ENCODE measurements around the gene TNFRSF8. TPM values are rescaled to one million over a fixed set of nuclear protein-coding genes. Genes with fewer than 3 reads are reported as not detected.

The TNFRSF8 gene
- total and polyA plus RNA-seq, 2 experiments from 2014 or later = not detected

GRCh38 chr1:12057940-12058687 is 5.0 kb upstream of the TNFRSF8 start:
- Histone ChIP-seq H3K4me2 (no peak overlapping the region), H3K27ac (no peak overlapping the region), H3K4me1 (ENCODE audit: insufficient read depth) (no peaks in the 10 kb centered on the region), H3K9me2 (replicated peaks; ENCODE audit: insufficient read depth) (no peaks in the 10 kb centered on the region), H4K20me1 (ENCODE audit: insufficient read depth, poor library complexity, severe bottlenecking) (no peaks in the 10 kb centered on the region), H3K27me3 (peaks cover 26% of the 10 kb centered on the region), H3K36me3 (replicated peaks; ENCODE audit: insufficient read depth, low read depth) (no peaks in the 10 kb centered on the region), H2AFZ (no peak overlapping the region), H3K9me3 (ENCODE audit: low read depth) (no peaks in the 10 kb centered on the region), H3K4me3 (no peak overlapping the region), H3K79me2 (no peaks in the 10 kb centered on the region)
- DNase-seq (ENCODE audit: low spot score) = no peak
- TF ChIP-seq EZH2phosphoT487 (IDR thresholded peaks at IDR 0.05; ENCODE audit: low read depth, severe bottlenecking, unreplicated experiment) (no peak), EZH2 (IDR thresholded peaks at IDR 0.05; ENCODE audit: borderline replicate concordance) (no peak)
- TF ChIP-seq, protein P1, sequence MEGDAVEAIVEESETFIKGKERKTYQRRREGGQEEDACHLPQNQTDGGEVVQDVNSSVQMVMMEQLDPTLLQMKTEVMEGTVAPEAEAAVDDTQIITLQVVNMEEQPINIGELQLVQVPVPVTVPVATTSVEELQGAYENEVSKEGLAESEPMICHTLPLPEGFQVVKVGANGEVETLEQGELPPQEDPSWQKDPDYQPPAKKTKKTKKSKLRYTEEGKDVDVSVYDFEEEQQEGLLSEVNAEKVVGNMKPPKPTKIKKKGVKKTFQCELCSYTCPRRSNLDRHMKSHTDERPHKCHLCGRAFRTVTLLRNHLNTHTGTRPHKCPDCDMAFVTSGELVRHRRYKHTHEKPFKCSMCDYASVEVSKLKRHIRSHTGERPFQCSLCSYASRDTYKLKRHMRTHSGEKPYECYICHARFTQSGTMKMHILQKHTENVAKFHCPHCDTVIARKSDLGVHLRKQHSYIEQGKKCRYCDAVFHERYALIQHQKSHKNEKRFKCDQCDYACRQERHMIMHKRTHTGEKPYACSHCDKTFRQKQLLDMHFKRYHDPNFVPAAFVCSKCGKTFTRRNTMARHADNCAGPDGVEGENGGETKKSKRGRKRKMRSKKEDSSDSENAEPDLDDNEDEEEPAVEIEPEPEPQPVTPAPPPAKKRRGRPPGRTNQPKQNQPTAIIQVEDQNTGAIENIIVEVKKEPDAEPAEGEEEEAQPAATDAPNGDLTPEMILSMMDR (IDR thresholded peaks at IDR 0.05; ENCODE audit: poor library complexity) = no peak
- 97% methylated on average over 4 of the region's 4 CpGs for WGBS (ENCODE audit: low lambda C conversion rate, missing lambda C conversion rate)

- peaks cover 37% of the 10 kb centered on the region for H3K27me3 ChIP-seq
- 79% methylated on average over 3 of the region's 3 CpGs for WGBS (ENCODE audit: low lambda C conversion rate, missing lambda C conversion rate)
- H3K79me2 ChIP-seq = no peaks in the 10 kb centered on the region
- H3K27ac ChIP-seq = no peak overlapping the region
- TF ChIP-seq EZH2 (IDR thresholded peaks at IDR 0.05; ENCODE audit: borderline replicate concordance) (no peak), EZH2phosphoT487 (IDR thresholded peaks at IDR 0.05; ENCODE audit: low read depth, severe bottlenecking, unreplicated experiment) (no peak)
- TF ChIP-seq, protein P1 (IDR thresholded peaks at IDR 0.05; ENCODE audit: poor library complexity) = no peak
- no peak overlapping the region for H3K4me3 ChIP-seq
- H3K9me3 ChIP-seq (ENCODE audit: low read depth) = no peaks in the 10 kb centered on the region
- H4K20me1 ChIP-seq (ENCODE audit: insufficient read depth, poor library complexity, severe bottlenecking) = no peaks in the 10 kb centered on the region
- no peaks in the 10 kb centered on the region for H3K36me3 ChIP-seq (replicated peaks; ENCODE audit: insufficient read depth, low read depth)
- H3K4me1 ChIP-seq (ENCODE audit: insufficient read depth) = peaks cover 4% of the 10 kb centered on the region
- no peak overlapping the region for H3K4me2 ChIP-seq
- no peaks in the 10 kb centered on the region for H3K9me2 ChIP-seq (replicated peaks; ENCODE audit: insufficient read depth)
- DNase-seq (ENCODE audit: low spot score) = no peak
- no peak overlapping the region for H2AFZ ChIP-seq
Measured at GRCh38 chr1:12059226-12059625, 3.9 kb upstream of the TNFRSF8 start.

DNA sequence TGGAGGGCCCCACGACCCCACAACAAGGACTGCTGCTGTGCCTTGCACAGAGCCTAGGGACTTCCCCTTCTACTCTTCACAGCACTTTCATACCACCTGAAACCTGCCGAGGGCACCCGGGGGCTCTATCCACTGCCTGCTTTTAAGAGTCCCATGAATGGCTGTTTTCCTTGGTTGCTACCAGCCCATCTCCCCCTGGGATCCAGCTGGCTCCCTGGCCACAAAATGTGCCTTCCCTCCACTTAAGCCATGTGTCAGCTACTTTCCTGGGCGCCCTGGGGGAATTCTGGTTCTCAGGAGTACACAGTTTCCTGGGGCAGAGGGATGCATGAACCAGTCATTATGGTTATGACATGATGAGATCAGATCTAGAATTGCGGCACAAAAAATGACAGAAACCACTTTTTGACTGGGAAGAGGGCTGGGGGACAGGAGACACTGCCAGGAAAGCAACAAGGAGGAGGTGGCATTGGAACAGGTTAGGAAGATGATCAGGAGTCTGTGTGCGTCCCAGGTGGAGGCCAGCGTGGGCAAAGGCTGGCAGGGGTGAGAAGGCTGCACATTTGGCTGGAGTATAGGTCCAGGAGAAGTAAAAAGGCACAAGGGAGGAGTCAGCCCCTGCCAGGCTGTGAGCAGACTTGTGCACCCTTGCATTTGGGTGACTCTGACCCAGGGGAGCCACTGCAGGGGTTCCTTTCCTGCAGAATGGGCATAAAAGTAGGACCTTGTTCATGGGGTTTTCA is 3.2 kb upstream of the TNFRSF8 start:
- no peaks in the 10 kb centered on the region for H4K20me1 ChIP-seq (ENCODE audit: insufficient read depth, poor library complexity, severe bottlenecking)
- no peak overlapping the region for H3K4me3 ChIP-seq
- WGBS (ENCODE audit: low lambda C conversion rate, missing lambda C conversion rate) = 83% methylated on average over 7 of the region's 7 CpGs
- H3K27me3 ChIP-seq = peaks cover 44% of the 10 kb centered on the region
- H2AFZ ChIP-seq = no peak overlapping the region
- TF ChIP-seq, protein P1 (IDR thresholded peaks at IDR 0.05; ENCODE audit: poor library complexity) = no peak
- TF ChIP-seq EZH2 (IDR thresholded peaks at IDR 0.05; ENCODE audit: borderline replicate concordance) = no peak
- no peak for TF ChIP-seq EZH2phosphoT487 (IDR thresholded peaks at IDR 0.05; ENCODE audit: low read depth, severe bottlenecking, unreplicated experiment)
- no peaks in the 10 kb centered on the region for H3K79me2 ChIP-seq
- no peaks in the 10 kb centered on the region for H3K36me3 ChIP-seq (replicated peaks; ENCODE audit: insufficient read depth, low read depth)
- no peaks in the 10 kb centered on the region for H3K9me2 ChIP-seq (replicated peaks; ENCODE audit: insufficient read depth)
- DNase-seq (ENCODE audit: low spot score) = no peak
- no peak overlapping the region for H3K27ac ChIP-seq
- no peak overlapping the region for H3K4me2 ChIP-seq
- H3K9me3 ChIP-seq (ENCODE audit: low read depth) = no peaks in the 10 kb centered on the region
- H3K4me1 ChIP-seq (ENCODE audit: insufficient read depth) = peaks cover 4% of the 10 kb centered on the region

All from hepatocyte (in vitro differentiated cells).